ENCODE results near the gene PERCC1. TPM values are rescaled to one million over a fixed set of nuclear protein-coding genes. Genes with fewer than 3 reads are reported as not detected.

The PERCC1 gene
- total RNA-seq, 1 experiment from 2014 or later: not detected

DNA sequence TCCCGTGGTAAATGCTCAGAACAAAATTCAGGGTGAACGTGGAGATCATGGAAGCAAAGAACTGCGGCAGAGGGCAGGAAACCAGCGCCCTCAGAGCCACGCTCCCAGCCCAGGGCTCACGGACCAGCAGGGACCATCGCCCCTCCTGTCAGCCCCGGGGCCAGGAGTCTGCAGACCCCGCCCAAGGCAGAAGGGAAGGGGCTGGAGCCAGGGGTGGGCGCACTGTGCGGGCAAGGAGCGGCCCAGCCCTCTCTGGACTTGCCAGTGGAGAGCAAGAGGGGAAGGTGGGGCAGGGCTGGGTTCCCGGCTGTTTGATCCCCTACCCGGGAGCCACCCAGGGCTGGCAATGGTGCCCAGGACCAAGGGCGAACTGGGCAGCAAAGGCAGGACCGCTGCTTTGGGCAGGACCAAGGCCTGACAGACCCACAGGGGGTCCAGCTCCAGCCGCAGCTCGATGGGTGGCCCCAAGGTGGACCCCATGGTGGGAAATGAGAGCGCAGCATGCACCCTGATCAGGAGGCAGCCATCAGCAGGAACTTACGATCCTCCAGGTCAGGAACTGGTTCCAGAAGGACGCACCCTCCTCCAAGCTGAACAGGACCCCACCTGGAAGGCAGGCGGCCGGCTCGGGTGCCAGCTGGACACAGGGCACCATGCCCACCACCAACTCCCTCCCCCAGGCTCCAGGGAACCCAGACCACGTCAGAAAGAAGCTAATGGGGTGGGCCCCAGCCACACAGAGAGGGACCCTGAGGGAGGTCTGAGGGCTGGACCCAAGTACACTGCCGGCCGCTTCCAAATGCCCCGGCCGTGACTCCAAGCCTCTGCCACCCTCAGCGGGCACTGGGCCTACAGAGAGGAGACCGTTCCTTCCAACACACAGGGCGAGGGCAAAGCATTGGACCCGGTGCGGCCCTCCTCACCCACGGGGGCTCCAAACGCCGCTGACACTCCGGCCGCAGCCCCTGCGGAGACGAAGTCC, 24.6 kb downstream of the PERCC1 start:
- ATAC-seq (no peak), DNase-seq (no peak)
- no peaks in the 10 kb centered on the region for H3F3A ChIP-seq (ENCODE audit: low read length, unreplicated experiment)
- H3K9me2 ChIP-seq (replicated peaks; ENCODE audit: low read length): no peaks in the 10 kb centered on the region
- BruUV-seq (replicated peaks): no TSS peak
- no peaks in the 10 kb centered on the region for H3K79me2 ChIP-seq (ENCODE audit: low read length)
- no peak overlapping the region for H3K4me2 ChIP-seq (ENCODE audit: low read length)
- ChIA-PET CTCF (no interaction called here), POLR2A (ENCODE audit: unreplicated experiment) (no interaction called here)
- no peaks in the 10 kb centered on the region for H3K4me1 ChIP-seq (ENCODE audit: insufficient read depth, low read length)
- H4K20me1 ChIP-seq (ENCODE audit: low read length): no peaks in the 10 kb centered on the region
- intact Hi-C loops (cut with micrococcal nuclease): no loop called here
- no peak overlapping the region for H2AFZ ChIP-seq (ENCODE audit: low read length)
- no peak overlapping the region for H3K27ac ChIP-seq (ENCODE audit: low read length)
- no peaks in the 10 kb centered on the region for H3K36me3 ChIP-seq (ENCODE audit: low read depth, low read length)
- H3K27me3 ChIP-seq (ENCODE audit: low read length): no peaks in the 10 kb centered on the region
- H3K9ac ChIP-seq (ENCODE audit: low read length): no peak overlapping the region
- H3K9me3 ChIP-seq (ENCODE audit: low read length): no peaks in the 10 kb centered on the region
- H3K4me3 ChIP-seq (ENCODE audit: low read length): no peak overlapping the region
- TF ChIP-seq EZH2phosphoT487 (IDR thresholded peaks at IDR 0.05; ENCODE audit: borderline replicate concordance, low read length) (no peak), CTCF (conservative IDR thresholded peaks at IDR 0.05; ENCODE audit: low read depth, low read length) (no peak), EZH2 (IDR thresholded peaks at IDR 0.05; ENCODE audit: low read length, unreplicated experiment) (no peak)

GRCh38 chr16:1456951-1457350, 26.1 kb downstream of the PERCC1 start:
- Histone ChIP-seq H3K9ac (ENCODE audit: low read length) (no peak overlapping the region), H3K27me3 (ENCODE audit: low read length) (no peaks in the 10 kb centered on the region), H3K79me2 (ENCODE audit: low read length) (no peaks in the 10 kb centered on the region), H3K27ac (ENCODE audit: low read length) (no peak overlapping the region), H3K9me3 (ENCODE audit: low read length) (no peaks in the 10 kb centered on the region), H3K36me3 (ENCODE audit: low read depth, low read length) (no peaks in the 10 kb centered on the region), H3F3A (ENCODE audit: low read length, unreplicated experiment) (no peaks in the 10 kb centered on the region), H3K9me2 (replicated peaks; ENCODE audit: low read length) (no peaks in the 10 kb centered on the region), H3K4me1 (ENCODE audit: insufficient read depth, low read length) (no peaks in the 10 kb centered on the region), H4K20me1 (ENCODE audit: low read length) (no peaks in the 10 kb centered on the region), H3K4me3 (ENCODE audit: low read length) (no peak overlapping the region), H3K4me2 (ENCODE audit: low read length) (no peak overlapping the region), H2AFZ (ENCODE audit: low read length) (no peak overlapping the region)
- no peak for TF ChIP-seq CTCF (conservative IDR thresholded peaks at IDR 0.05; ENCODE audit: low read depth, low read length)
- TF ChIP-seq EZH2phosphoT487 (IDR thresholded peaks at IDR 0.05; ENCODE audit: borderline replicate concordance, low read length): no peak
- TF ChIP-seq EZH2 (IDR thresholded peaks at IDR 0.05; ENCODE audit: low read length, unreplicated experiment): no peak
- no peak for DNase-seq
- ChIA-PET POLR2A (ENCODE audit: unreplicated experiment) (no interaction called here), CTCF (no interaction called here)
- no TSS peak for BruUV-seq (replicated peaks)
- intact Hi-C loops (cut with micrococcal nuclease): no loop called here
- ATAC-seq: no peak

All from PC-3 (cell line).